Chondrocyte (in vitro differentiated cells): Measurements from ENCODE around the gene TEDC1. TPM values are rescaled to one million over a fixed set of nuclear protein-coding genes. Genes with fewer than 3 reads are reported as not detected.

ENCODE experiments used
- DNase-seq: peaks from one replicate; pipeline ENCODE4 v3.0.0; 2021; ENCODE audit warnings: mixed read lengths, low spot score
- H3K27ac Mint-ChIP-seq: one replicate; pipeline ENCODE4 v1.8.0; 2021; ENCODE audit warnings: mild to moderate bottlenecking, moderate library complexity, mixed read lengths; ENCODE audit not compliant: unreplicated experiment
- H3K27me3 Mint-ChIP-seq: 2 replicates; pipeline ENCODE4 v1.8.0; 2021; ENCODE audit warnings: low read depth, mixed read lengths
- H3K36me3 Mint-ChIP-seq: 2 replicates; pipeline ENCODE4 v1.8.0; 2021; ENCODE audit warnings: low read depth, mixed read lengths
- H3K4me1 Mint-ChIP-seq: 2 replicates; pipeline ENCODE4 v1.8.0; 2021; ENCODE audit warnings: low read depth, mild to moderate bottlenecking, mixed read lengths
- H3K4me3 Mint-ChIP-seq: one replicate; pipeline ENCODE4 v1.8.0; 2021; ENCODE audit warnings: mild to moderate bottlenecking, moderate library complexity, mixed read lengths; ENCODE audit not compliant: unreplicated experiment
- H3K9me3 Mint-ChIP-seq: 2 replicates; pipeline ENCODE4 v1.8.0; 2021; ENCODE audit warnings: low read depth, mixed read lengths
- CTCF ChIP-seq: fragments of 200-600 bp; sonication (generic); IDR thresholded peaks from 2 replicates; pipeline ENCODE4 v1.5.0; 2021; ENCODE audit warnings: antibody characterized with exemption, mild to moderate bottlenecking, moderate library complexity
- total RNA-seq: library from RNA; stranded (reverse); gene quantifications from 3 replicates; pipeline ENCODE4 v1.2.1, GENCODE V29; 2021

TEDC1 gene
- total RNA-seq, 1 donor from 2014 or later = 12.9 TPM

- TF ChIP-seq CTCF = no peak
- Mint-ChIP-seq H3K27me3 (peaks cover 1% of the 10 kb centered on the region), H3K4me3 (no peak overlapping the region), H3K9me3 (no peaks in the 10 kb centered on the region), H3K27ac (peak overlapping the region; percentile 13), H3K4me1 (peaks cover 5% of the 10 kb centered on the region), H3K36me3 (no peaks in the 10 kb centered on the region)
- DNase-seq = peak; percentile 72
Measured at GRCh38 chr14:105525326-105525725, 34.3 kb downstream of the TEDC1 start.

GRCh38 chr14:105525861-105526775 lies 35.1 kb downstream of the TEDC1 start, which contains the start of gene TMEM121:
Gene TMEM121, plus strand, starts transcription at chr14:105526583. Its CDS starts 2,252 bp downstream, at chr14:105528835.
- Mint-ChIP-seq H3K4me1 (peaks cover 5% of the 10 kb centered on the region), H3K9me3 (no peaks in the 10 kb centered on the region), H3K27ac (peak within 1 kb of the TSS; percentile 17), H3K4me3 (peak within 1 kb of the TSS; percentile 72), H3K27me3 (no peaks in the 10 kb centered on the region), H3K36me3 (no peaks in the 10 kb centered on the region)
- peak; percentile 12 for TF ChIP-seq CTCF
- peak; percentile 88 for DNase-seq

GRCh38 chr14:105526776-105527380 lies 35.8 kb downstream of the TEDC1 start:
- Mint-ChIP-seq H3K9me3 (no peaks in the 10 kb centered on the region), H3K27me3 (no peaks in the 10 kb centered on the region), H3K27ac (peak overlapping the region; percentile 17), H3K4me1 (peaks cover 5% of the 10 kb centered on the region), H3K36me3 (no peaks in the 10 kb centered on the region), H3K4me3 (peak overlapping the region; percentile 72)
- no peak for TF ChIP-seq CTCF
- peak; percentile 74 for DNase-seq

GRCh38 chr14:105527381-105527825 lies 36.4 kb downstream of the TEDC1 start:
- no peaks in the 10 kb centered on the region for H3K36me3 Mint-ChIP-seq
- TF ChIP-seq CTCF = no peak
- H3K27ac Mint-ChIP-seq = no peak overlapping the region
- H3K9me3 Mint-ChIP-seq = no peaks in the 10 kb centered on the region
- H3K4me3 Mint-ChIP-seq = peak overlapping the region; percentile 72
- peak; percentile 88 for DNase-seq
- peaks cover 5% of the 10 kb centered on the region for H3K4me1 Mint-ChIP-seq
- no peaks in the 10 kb centered on the region for H3K27me3 Mint-ChIP-seq

GRCh38 chr14:105527826-105528585 lies 37.0 kb downstream of the TEDC1 start:
- Mint-ChIP-seq H3K27me3 (no peaks in the 10 kb centered on the region), H3K27ac (no peak overlapping the region), H3K4me3 (peak overlapping the region; percentile 72)

More at GRCh38 chr14:105527826-105528585, 37.0 kb downstream of the TEDC1 start:
- H3K36me3 Mint-ChIP-seq = no peaks in the 10 kb centered on the region
- H3K4me1 Mint-ChIP-seq = peaks cover 5% of the 10 kb centered on the region
- peak; percentile 89 for TF ChIP-seq CTCF
- DNase-seq = no peak
- H3K9me3 Mint-ChIP-seq = no peaks in the 10 kb centered on the region
